SK-N-SH (cell line): ENCODE results near the gene TGFBR3L. TPM values are rescaled to one million over a fixed set of nuclear protein-coding genes. Genes with fewer than 3 reads are reported as not detected.

Source experiments
- CTCF ChIA-PET: fragments of 300-600, 350-600 bp; formaldehyde crosslinking; extraction: SDS; loops from one replicate; lab custom pipeline; 2021; lab: Yijun Ruan, JAX
- POLR2A ChIA-PET: fragments of 350-600 bp; sonication (Branson Sonifier 250); formaldehyde crosslinking; extraction: SDS; loops from one replicate; lab custom pipeline; 2020; ENCODE audit warnings: antibody characterized with exemption, inconsistent platforms; lab: Yijun Ruan, JAX
- DNase-seq: peaks from one replicate; pipeline ENCODE4 v3.0.0; 2012
- H2AFZ ChIP-seq: fragments of 200-600 bp; sonication (generic); 2 replicates; pipeline ENCODE4 v1.8.1; 2016; ENCODE audit warnings: antibody characterized with exemption, mild to moderate bottlenecking, low read depth
- H3F3A ChIP-seq: fragments of 200-600 bp; sonication (generic); replicated peaks from 2 replicates; pipeline ENCODE3; 2016; ENCODE audit warnings: antibody characterized with exemption, mild to moderate bottlenecking; ENCODE audit not compliant: insufficient read depth
- H3K27ac ChIP-seq, 2 experiments: fragments of 200-500 bp in 1 of 2; fragments of 200-600 bp in 1 of 2; sonication (Bioruptor generic) in 1 of 2; sonication (generic), shearing (Covaris generic) in 1 of 2; 2 replicates each; pipeline versions ENCODE4 v1.5.1 to v1.6.1; 2014 to 2016; ENCODE audit warnings: low read depth in 2 of 2, inconsistent platforms in 1 of 2, low read length in 1 of 2, mild to moderate bottlenecking in 1 of 2, mixed read lengths in 1 of 2
- H3K27me3 ChIP-seq: fragments of 200-600 bp; sonication (generic), shearing (Covaris generic); 2 replicates; pipeline ENCODE4 v1.6.1; 2016; ENCODE audit warnings: mixed run types; ENCODE audit not compliant: insufficient read depth
- H3K36me3 ChIP-seq, 2 experiments: fragments of 200-500 bp in 1 of 2; fragments of 200-600 bp in 1 of 2; sonication (Bioruptor generic) in 1 of 2; sonication (generic) in 1 of 2; replicated peaks in 1 of 2; 2 replicates each; pipeline versions ENCODE3 to v1.5.1; 2014 to 2016; ENCODE audit warnings: low read length in 1 of 2, mild to moderate bottlenecking in 1 of 2; ENCODE audit not compliant: insufficient read depth in 2 of 2, control insufficient read depth in 1 of 2
- H3K4me1 ChIP-seq, 2 experiments: fragments of 200-500 bp in 1 of 2; fragments of 200-600 bp in 1 of 2; sonication (Bioruptor generic) in 1 of 2; sonication (generic), shearing (Covaris generic) in 1 of 2; 2 replicates each; pipeline versions ENCODE4 v1.5.1 to v1.6.1; 2014 to 2016; ENCODE audit warnings: low read depth in 1 of 2, low read length in 1 of 2, mixed run types in 1 of 2; ENCODE audit not compliant: insufficient read depth in 2 of 2, control insufficient read depth in 1 of 2
- H3K4me2 ChIP-seq: fragments of 200-600 bp; sonication (generic), shearing (Covaris generic); 2 replicates; pipeline ENCODE4 v1.6.1; 2017; ENCODE audit warnings: mixed run types
- H3K4me3 ChIP-seq, 2 experiments: fragments of 200-500 bp in 1 of 2; fragments of 200-600 bp in 1 of 2; sonication (Bioruptor generic) in 1 of 2; sonication (generic), shearing (Covaris generic) in 1 of 2; 2 replicates each; pipeline versions ENCODE4 v1.5.1 to v1.8.1; 2014 to 2016; ENCODE audit warnings: low read depth in 2 of 2, inconsistent platforms in 1 of 2, low read length in 1 of 2, mild to moderate bottlenecking in 1 of 2, mixed read lengths in 1 of 2, moderate library complexity in 1 of 2
- H3K79me2 ChIP-seq: fragments of 200-600 bp; sonication (generic); 2 replicates; pipeline ENCODE4 v1.8.1; 2017; ENCODE audit warnings: mild to moderate bottlenecking; ENCODE audit not compliant: insufficient read depth
- H3K9ac ChIP-seq: fragments of 200-600 bp; sonication (generic); 2 replicates; pipeline ENCODE4 v1.6.1; 2017; ENCODE audit warnings: mixed run types
- H3K9me2 ChIP-seq: fragments of 200-600 bp; sonication (generic); 2 replicates; pipeline ENCODE4 v1.6.1; 2017; ENCODE audit warnings: mixed run types
- H3K9me3 ChIP-seq: fragments of 200-600 bp; sonication (generic); 2 replicates; pipeline ENCODE4 v1.6.1; 2017; ENCODE audit warnings: mixed run types, mild to moderate bottlenecking, moderate library complexity
- H4K20me1 ChIP-seq: fragments of 200-600 bp; sonication (generic); 2 replicates; pipeline ENCODE4 v1.6.1; 2017; ENCODE audit warnings: mild to moderate bottlenecking, mixed run types; ENCODE audit not compliant: insufficient read depth
- EP300 ChIP-seq, 2 experiments: IDR thresholded peaks; 2 replicates each; pipeline versions ENCODE4 v1.4.0 to v1.6.1; 2012; ENCODE audit warnings: borderline replicate concordance in 1 of 2, low read depth in 1 of 2, low read length in 1 of 2
- EZH2phosphoT487 ChIP-seq: fragments of 200-600 bp; sonication (generic); IDR thresholded peaks from 2 replicates; pipeline ENCODE4 v1.6.1; 2017; ENCODE audit warnings: low read depth, mixed run types, mild to moderate bottlenecking, antibody characterized with exemption, moderate library complexity, borderline replicate concordance
- FOSL2 ChIP-seq: IDR thresholded peaks from 2 replicates; pipeline ENCODE4 v1.4.0; 2012; ENCODE audit warnings: low read depth, mild to moderate bottlenecking, moderate library complexity, borderline replicate concordance
- FOXJ3 ChIP-seq: sonication (generic); formaldehyde crosslinking; IDR thresholded peaks from 2 replicates; pipeline ENCODE4 v1.5.1; 2020; ENCODE audit warnings: mild to moderate bottlenecking, missing genetic modification reagents
- GABPA ChIP-seq: IDR thresholded peaks from 2 replicates; pipeline ENCODE4 v1.4.0; 2012; ENCODE audit warnings: low read depth, mild to moderate bottlenecking
- IRF3 ChIP-seq: fragments of 150-350 bp; IDR thresholded peaks from 2 replicates; pipeline ENCODE4 v1.6.1; 2016; ENCODE audit warnings: mild to moderate bottlenecking, low read depth, low read length
- MEF2A ChIP-seq: IDR thresholded peaks from 2 replicates; pipeline ENCODE4 v1.4.0; 2012; ENCODE audit warnings: low read depth, borderline replicate concordance
- RCOR1 ChIP-seq: fragments of 150-350 bp; IDR thresholded peaks from 2 replicates; pipeline ENCODE4 v1.6.1; 2017; ENCODE audit warnings: antibody characterized with exemption, low read length
- REST ChIP-seq: IDR thresholded peaks from 2 replicates; pipeline ENCODE4 v1.6.1; 2012; ENCODE audit warnings: mild to moderate bottlenecking, low read depth, low read length, moderate library complexity
- TAF1 ChIP-seq: IDR thresholded peaks from 2 replicates; pipeline ENCODE4 v1.6.1; 2012; ENCODE audit warnings: low read depth, mild to moderate bottlenecking, low read length, moderate library complexity, borderline replicate concordance
- TEAD4 ChIP-seq: IDR thresholded peaks from 2 replicates; pipeline ENCODE4 v1.4.0; 2012; ENCODE audit warnings: mild to moderate bottlenecking, borderline replicate concordance; ENCODE audit not compliant: insufficient read depth
- WGBS: methylation state at CpG from one replicate; pipeline ENCODE4 v1.1.6; 2017; ENCODE audit warnings: low lambda C conversion rate; 5-methylcytosine and 5-hydroxymethylcytosine counted together
- polyA plus RNA-seq, 3 experiments: library from polyadenylated mRNA; depleted of rRNA; stranded (reverse); fragments of >200 nt; gene quantifications; 2 replicates each; pipeline ENCODE4 v1.2.3, GENCODE V29; 2012
- TF ChIP-seq, protein P1 (sequence below): IDR thresholded peaks from 2 replicates; pipeline ENCODE4 v1.4.0; 2012; ENCODE audit warnings: low read depth, borderline replicate concordance
- TF ChIP-seq, protein P2 (sequence below): IDR thresholded peaks from 2 replicates; pipeline ENCODE4 v1.4.0; 2012; ENCODE audit warnings: low read depth, borderline replicate concordance
- TF ChIP-seq, protein P3 (sequence below): fragments of 150-350 bp; IDR thresholded peaks from 2 replicates; pipeline ENCODE4 v1.6.1; 2017; ENCODE audit warnings: antibody characterized with exemption, low read length, low read depth, borderline replicate concordance
- TF ChIP-seq, protein P4 (sequence below): IDR thresholded peaks from 2 replicates; pipeline ENCODE4 v1.4.0; 2012; ENCODE audit warnings: low read depth

TGFBR3L gene
- polyA plus RNA-seq, 1 of the 3 experiments (the other 2 are of a cell fraction), result 0.87 TPM

DNA sequence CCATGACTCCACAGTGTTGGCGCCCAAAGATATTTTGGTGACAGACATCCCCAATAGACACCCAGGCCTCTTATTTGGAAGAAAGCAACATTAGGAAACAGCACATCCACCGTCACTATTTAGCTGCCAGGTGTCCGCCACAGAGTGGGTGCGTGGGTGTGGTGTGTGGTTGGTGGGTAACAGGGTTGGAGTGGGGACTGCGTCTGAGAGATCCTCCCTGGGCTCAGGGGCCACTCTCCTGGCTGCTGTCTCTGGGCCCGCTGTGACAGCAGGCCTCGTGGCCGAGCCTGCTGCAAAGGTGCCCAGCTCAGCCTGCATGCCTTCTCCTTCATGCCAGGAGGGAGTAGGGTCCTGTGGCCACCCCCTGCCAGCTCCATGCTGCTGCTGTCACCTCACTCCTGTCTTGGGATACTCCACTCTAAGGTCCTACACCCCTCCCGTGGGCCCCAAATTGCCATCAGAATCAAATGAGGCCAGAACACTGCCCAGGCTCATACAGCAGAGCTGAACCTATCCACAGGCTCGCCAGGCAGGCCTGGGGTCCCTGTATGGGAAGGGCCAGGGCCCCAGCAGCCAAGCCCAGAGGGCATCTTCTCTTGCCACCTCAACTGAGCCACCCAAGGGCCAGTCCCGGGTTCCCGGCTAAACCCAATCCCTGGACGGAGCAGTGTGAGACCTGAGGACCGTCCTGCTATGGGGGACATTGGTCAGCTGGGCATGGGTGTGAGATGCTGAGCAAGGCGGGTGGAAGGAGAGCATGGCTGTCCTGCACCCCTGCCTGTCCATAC, 53.6 kb downstream of the TGFBR3L start:
- Histone ChIP-seq H2AFZ (no peak overlapping the region), H3K27ac (no peak overlapping the region), H3K79me2 (peaks cover 5% of the 10 kb centered on the region; the same call in 1 of the 2 replicates), H3K9me2 (no peaks in the 10 kb centered on the region), H3K4me1 (no peaks in the 10 kb centered on the region), H3K9ac (no peak overlapping the region), H4K20me1 (peaks cover 11% of the 10 kb centered on the region), H3K27me3 (no peaks in the 10 kb centered on the region), H3K4me3 (no peak overlapping the region), H3K36me3 (peaks cover 26 to 58% of the 10 kb centered on the region in 2 experiments), H3K4me2 (no peak overlapping the region), H3K9me3 (no peaks in the 10 kb centered on the region), H3F3A (no peaks in the 10 kb centered on the region)
- DNase-seq, result no peak
- 93% methylated on average over 11 of the region's 15 CpGs for WGBS
- POLR2A ChIA-PET, result no interaction called here
- TF ChIP-seq EP300 (IDR thresholded peaks at IDR 0.05; ENCODE audit: borderline replicate concordance in 1 of 2, low read depth in 1 of 2, low read length in 1 of 2), result no peak
- no peak for TF ChIP-seq FOSL2
- TF ChIP-seq RCOR1, result no peak
- TF ChIP-seq IRF3, result no peak
- TF ChIP-seq, protein P1, sequence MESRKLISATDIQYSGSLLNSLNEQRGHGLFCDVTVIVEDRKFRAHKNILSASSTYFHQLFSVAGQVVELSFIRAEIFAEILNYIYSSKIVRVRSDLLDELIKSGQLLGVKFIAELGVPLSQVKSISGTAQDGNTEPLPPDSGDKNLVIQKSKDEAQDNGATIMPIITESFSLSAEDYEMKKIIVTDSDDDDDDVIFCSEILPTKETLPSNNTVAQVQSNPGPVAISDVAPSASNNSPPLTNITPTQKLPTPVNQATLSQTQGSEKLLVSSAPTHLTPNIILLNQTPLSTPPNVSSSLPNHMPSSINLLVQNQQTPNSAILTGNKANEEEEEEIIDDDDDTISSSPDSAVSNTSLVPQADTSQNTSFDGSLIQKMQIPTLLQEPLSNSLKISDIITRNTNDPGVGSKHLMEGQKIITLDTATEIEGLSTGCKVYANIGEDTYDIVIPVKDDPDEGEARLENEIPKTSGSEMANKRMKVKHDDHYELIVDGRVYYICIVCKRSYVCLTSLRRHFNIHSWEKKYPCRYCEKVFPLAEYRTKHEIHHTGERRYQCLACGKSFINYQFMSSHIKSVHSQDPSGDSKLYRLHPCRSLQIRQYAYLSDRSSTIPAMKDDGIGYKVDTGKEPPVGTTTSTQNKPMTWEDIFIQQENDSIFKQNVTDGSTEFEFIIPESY, result no peak
- no peak for TF ChIP-seq TAF1
- no peak for TF ChIP-seq TEAD4
- TF ChIP-seq, protein P2, sequence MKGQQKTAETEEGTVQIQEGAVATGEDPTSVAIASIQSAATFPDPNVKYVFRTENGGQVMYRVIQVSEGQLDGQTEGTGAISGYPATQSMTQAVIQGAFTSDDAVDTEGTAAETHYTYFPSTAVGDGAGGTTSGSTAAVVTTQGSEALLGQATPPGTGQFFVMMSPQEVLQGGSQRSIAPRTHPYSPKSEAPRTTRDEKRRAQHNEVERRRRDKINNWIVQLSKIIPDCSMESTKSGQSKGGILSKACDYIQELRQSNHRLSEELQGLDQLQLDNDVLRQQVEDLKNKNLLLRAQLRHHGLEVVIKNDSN, result no peak
- TF ChIP-seq EZH2phosphoT487, result no peak
- TF ChIP-seq, protein P3, sequence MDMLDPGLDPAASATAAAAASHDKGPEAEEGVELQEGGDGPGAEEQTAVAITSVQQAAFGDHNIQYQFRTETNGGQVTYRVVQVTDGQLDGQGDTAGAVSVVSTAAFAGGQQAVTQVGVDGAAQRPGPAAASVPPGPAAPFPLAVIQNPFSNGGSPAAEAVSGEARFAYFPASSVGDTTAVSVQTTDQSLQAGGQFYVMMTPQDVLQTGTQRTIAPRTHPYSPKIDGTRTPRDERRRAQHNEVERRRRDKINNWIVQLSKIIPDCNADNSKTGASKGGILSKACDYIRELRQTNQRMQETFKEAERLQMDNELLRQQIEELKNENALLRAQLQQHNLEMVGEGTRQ, result no peak
- no peak for TF ChIP-seq FOXJ3 (CRISPR knock-in tag)
- TF ChIP-seq GABPA, result no peak
- TF ChIP-seq, protein P4, sequence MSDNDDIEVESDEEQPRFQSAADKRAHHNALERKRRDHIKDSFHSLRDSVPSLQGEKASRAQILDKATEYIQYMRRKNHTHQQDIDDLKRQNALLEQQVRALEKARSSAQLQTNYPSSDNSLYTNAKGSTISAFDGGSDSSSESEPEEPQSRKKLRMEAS, result no peak
- no peak for TF ChIP-seq REST
- no peak for TF ChIP-seq MEF2A
- CTCF ChIA-PET, result interaction anchor here (1.0 to 9.1 kb wide), 3 partner anchors 27 to 285 kb away, joined by 3 to 81 read pairs (median 4); no protein-coding TSS in a partner anchor
